ENCODE results near the gene OAS2.
"Not testable (repeated sequence)": the region's sequence is repeated elsewhere in the genome, so short reads cannot be mapped to it uniquely, and the experiment has no call there.

The OAS2 gene

DNA sequence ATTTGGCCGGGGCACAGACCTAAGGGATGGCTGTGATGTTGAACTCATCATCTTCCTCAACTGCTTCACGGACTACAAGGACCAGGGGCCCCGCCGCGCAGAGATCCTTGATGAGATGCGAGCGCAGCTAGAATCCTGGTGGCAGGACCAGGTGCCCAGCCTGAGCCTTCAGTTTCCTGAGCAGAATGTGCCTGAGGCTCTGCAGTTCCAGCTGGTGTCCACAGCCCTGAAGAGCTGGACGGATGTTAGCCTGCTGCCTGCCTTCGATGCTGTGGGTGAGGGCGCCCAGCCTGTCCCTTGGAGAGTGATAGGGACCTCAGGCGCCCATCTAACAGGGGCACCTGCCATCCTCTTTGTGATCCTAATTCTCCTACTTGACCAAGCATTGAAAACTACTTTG is 27.6 kb upstream of the OAS2 start:
- DNase-seq, result no peak

GRCh38 chr12:112957125-112957524 is 21.2 kb upstream of the OAS2 start:
- DNase-seq, result not testable (repeated sequence)

DNA sequence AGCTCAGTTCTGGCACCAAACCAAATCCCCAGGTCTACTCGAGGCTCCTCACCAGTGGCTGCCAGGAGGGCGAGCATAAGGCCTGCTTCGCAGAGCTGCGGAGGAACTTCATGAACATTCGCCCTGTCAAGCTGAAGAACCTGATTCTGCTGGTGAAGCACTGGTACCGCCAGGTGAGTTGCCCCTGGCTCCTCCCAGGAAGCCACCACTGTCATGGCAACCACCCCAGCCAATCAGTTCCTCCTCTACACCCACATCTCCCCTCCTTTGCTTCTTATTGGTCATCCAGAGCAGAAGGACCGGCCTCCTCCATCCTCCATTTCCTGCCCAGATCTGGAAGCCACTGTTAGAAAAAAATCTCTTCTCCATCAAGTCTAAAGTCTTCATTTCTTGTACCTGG is 17.2 kb upstream of the OAS2 start:
- no peak for DNase-seq

GRCh38 chr12:112961536-112961935 is 16.8 kb upstream of the OAS2 start:
- no peak for DNase-seq

- DNase-seq, result no peak
Measured at GRCh38 chr12:112962561-112962960, 15.8 kb upstream of the OAS2 start.

GRCh38 chr12:112963227-112963861 is 15.0 kb upstream of the OAS2 start:
- DNase-seq, result no peak

DNA sequence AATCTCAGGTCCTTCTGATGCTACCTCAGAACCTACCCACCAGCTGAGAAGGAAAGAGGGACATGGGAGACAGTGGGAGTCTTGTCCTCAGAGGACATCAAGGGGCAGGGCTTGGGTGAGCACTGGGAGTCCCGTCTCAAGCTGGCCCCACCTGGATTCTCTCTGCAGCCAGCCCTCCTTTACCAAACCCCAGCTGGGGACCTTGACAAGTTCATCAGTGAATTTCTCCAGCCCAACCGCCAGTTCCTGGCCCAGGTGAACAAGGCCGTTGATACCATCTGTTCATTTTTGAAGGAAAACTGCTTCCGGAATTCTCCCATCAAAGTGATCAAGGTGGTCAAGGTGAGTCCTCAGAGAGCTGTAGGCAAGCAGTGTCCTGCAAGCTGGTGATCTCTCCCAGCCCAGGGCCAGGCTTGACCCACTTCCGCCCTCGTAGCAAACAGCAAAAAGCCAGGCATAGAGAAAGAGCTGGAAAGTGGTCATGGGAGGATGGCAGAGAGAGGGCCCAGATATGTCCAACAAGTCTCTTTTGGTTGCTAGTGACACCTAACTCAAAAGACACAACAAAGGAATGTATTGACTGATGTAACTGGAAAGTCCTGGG is 14.2 kb upstream of the OAS2 start:
- DNase-seq, result no peak

DNA sequence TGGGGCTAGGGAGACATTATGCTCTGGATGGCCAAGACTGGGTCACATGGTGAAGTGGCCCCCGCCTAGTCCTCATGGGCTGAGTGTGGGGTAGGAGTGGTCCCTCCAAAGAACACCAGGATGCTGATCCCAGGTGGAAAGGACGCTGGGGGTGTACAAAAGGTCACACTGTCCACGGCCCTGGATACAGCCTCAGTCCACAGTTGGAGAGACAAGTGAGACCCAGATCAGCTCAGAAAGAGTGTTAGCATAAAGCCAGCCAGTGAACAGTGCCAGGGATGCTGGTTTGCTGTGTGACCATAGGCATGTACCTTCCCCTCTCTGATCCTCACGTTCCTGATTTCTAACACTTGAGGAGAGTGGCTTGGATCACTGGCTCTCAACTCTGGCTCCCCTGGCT is 13.4 kb upstream of the OAS2 start:
- DNase-seq, result no peak

DNA sequence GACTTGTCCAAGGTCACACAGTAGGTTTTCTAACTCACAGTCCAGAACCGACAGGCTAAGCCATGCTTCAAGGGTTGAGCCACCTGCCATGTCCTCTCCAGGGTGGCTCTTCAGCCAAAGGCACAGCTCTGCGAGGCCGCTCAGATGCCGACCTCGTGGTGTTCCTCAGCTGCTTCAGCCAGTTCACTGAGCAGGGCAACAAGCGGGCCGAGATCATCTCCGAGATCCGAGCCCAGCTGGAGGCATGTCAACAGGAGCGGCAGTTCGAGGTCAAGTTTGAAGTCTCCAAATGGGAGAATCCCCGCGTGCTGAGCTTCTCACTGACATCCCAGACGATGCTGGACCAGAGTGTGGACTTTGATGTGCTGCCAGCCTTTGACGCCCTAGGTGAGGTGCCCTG is 12.7 kb upstream of the OAS2 start:
- DNase-seq, result no peak

GRCh38 chr12:112967306-112967705 is 11.0 kb upstream of the OAS2 start:
- DNase-seq, result no peak

DNA sequence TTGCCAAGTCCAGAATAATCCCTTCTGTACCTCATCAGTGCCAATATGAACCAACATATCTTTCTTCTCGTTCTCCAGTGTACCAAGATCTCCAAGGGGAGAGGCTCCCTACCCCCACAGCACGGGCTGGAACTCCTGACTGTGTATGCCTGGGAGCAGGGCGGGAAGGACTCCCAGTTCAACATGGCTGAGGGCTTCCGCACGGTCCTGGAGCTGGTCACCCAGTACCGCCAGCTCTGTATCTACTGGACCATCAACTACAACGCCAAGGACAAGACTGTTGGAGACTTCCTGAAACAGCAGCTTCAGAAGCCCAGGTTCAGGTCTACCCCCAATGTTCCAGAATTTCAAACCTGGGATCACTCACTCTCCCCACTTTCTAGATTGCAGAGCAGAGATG is 10.5 kb upstream of the OAS2 start:
- no peak for DNase-seq

DNA sequence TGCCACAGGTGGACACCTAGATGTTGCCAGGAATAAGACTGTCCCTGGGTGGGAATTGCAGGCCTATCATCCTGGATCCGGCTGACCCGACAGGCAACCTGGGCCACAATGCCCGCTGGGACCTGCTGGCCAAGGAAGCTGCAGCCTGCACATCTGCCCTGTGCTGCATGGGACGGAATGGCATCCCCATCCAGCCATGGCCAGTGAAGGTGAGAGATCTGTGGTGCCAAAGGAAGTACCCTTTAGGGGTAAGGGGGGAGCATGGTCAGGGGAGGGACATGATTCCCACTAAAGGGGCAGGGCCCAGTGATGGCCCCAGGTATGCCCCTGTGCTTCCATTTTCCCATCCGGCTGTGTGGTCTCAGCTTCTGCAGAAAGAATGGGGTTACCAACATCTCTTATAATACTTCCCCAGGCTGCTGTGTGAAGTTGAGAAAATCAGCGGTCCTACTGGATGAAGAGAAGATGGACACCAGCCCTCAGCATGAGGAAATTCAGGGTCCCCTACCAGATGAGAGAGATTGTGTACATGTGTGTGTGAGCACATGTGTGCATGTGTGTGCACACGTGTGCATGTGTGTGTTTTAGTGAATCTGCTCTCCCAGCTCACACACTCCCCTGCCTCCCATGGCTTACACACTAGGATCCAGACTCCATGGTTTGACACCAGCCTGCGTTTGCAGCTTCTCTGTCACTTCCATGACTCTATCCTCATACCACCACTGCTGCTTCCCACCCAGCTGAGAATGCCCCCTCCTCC is 8.6 kb upstream of the OAS2 start:
- DNase-seq, result no peak

DNA sequence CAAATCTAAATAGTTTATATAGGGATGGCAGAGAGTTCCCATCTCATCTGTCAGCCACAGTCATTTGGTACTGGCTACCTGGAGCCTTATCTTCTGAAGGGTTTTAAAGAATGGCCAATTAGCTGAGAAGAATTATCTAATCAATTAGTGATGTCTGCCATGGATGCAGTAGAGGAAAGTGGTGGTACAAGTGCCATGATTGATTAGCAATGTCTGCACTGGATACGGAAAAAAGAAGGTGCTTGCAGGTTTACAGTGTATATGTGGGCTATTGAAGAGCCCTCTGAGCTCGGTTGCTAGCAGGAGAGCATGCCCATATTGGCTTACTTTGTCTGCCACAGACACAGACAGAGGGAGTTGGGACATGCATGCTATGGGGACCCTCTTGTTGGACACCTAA is 7.9 kb upstream of the OAS2 start:
- no peak for DNase-seq

DNA sequence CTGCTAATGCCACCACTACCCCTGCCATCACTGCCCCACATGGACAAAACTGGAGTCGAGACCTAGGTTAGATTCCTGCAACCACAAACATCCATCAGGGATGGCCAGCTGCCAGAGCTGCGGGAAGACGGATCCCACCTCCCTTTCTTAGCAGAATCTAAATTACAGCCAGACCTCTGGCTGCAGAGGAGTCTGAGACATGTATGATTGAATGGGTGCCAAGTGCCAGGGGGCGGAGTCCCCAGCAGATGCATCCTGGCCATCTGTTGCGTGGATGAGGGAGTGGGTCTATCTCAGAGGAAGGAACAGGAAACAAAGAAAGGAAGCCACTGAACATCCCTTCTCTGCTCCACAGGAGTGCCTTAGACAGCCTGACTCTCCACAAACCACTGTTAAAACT is 7.1 kb upstream of the OAS2 start:
- DNase-seq, result no peak

GRCh38 chr12:112973011-112973735 is 5.1 kb upstream of the OAS2 start:
- no peak for DNase-seq

- DNase-seq, result peak; percentile 68
Measured at GRCh38 chr12:112973818-112974231, 4.5 kb upstream of the OAS2 start.

GRCh38 chr12:112974904-112975303 is 3.4 kb upstream of the OAS2 start:
- DNase-seq, result no peak

DNA sequence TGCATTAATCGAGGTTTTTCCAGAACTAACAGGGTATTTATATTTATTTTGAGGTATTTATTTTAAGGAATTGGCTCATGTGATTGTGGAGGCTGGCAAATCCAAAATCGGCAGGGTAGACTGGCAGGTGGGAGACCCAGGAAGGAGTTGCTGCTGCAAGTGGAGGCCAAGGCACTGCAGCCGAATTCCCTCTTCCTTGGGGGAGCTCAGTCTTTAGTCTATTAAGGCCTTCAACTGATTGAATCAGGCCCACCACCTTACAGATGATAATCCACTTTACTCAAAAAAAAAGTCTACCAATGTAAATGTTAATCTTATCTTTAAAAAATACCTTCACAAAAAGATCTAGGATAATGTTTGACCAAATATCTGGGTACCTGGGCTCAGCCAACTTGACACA is 1.2 kb upstream of the OAS2 start:
- DNase-seq, result no peak

DNA sequence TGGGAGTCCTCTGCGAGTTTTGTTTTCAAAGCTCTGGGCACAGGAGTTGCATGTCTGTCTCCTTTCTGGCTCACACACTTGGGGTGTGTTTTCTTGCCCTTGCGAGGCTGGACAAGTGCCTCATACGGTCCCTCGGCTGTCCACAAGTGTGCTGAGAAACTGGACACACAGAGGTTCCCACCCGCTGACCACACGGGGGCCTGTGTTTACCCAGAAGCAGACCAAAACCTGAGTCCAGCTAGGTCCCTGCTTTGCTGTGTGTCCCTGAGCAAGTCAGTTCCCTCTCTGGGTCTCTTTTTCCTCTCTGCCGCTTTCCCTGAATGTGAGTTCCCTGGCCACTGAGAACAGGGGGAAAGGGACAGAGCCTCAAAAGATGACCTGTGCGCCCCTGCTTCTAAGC is 678 bp upstream of the OAS2 start:
- no peak for DNase-seq

DNA sequence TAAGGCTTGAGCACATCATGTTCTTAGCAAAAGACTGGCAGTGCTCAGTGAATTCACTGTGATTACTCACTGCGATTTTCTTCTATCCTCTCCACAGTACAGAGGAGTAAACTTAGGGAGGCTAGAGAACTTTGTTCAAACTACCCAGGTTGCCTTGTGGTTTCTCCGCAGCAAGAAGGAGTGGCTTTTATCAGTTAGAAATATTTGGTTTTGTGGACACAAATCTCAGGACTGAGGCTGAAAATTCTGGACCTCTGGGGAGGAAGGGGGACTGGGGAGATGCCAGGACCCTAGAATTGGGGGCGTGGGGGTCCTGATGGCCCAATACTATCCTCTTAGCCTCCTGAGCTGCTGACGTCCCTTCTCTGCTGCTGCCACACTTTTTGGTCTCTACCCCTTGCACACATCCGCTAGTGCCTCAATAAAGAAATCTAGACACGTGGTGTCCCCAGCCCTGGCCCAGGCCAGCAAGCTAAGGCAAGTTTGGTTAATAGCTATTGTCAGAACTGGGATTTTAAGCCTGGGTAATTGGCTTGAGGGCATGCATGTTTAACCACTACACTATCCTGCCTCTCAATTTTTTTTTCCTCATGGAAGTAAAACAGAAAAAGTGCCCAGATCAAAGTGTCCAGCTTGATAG is 842 bp downstream of the OAS2 start:
- DNase-seq, result no peak

DNA sequence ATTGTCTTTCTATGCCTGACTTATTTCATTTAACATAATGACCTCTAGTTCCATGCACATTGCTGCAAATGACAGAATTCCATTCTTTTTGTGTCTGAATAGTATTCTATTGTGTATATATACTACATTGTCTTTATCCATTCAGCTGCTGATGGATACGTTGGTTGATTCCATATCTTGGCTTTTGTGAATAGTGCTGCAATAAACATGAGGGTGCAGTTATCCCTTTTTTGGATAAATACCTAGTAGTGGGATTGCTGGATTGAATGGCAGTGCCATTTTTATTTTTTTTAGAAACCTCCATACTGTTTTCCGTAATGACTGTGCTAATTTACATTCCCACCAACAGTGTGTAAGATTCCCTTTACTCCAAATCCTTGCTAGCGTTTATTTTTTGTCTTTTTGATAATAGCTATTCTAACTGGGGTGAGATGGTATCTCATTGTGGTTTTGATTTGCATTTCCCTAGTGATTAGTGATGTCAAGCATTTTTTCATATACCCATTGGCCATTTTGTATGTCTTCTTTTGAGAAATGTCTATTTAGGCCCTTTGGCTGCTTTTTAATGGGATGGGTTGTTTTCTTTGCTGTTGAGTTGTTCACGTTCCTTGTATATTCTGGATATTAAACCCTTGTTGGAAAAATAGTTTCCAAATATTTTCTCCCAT is 2.3 kb downstream of the OAS2 start:
- DNase-seq, result no peak

DNA sequence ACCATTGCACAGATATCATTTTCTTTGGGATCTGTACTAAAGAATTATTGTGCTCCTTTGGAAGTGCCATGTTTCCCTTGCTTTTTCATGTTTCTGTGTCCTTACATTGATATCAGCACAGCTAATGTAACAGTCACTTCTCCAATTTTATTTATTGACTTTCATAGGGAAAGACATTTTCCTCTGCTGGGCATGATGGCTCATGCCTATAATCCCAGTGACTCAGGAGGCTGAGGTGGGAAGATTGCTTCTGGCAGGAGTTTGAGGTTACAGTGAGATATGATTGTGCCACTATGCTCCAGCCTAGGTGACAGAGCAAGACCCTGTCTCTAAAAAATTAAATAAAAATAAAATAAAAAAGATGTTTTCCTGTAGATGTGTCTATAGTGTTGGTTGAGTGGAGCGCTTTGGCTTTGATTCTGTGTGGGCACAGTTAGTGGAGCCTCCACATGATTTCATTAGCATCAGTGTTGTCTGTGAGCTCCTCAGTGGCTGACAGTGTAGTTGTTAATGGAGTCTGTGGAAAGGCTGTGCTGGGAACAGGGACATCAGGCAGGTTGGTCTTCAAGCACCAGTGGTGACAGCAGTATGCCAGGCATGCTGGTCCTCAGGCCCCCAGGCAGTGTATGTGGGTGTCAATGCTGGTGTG is 7.4 kb downstream of the OAS2 start:
- DNase-seq, result no peak

Measured in OCI-M1 (cell line).